ENCODE data around the gene KCNJ6.

KCNJ6 gene

GRCh38 chr21:37849506-37850102 lies 66.7 kb downstream of the KCNJ6 start:
- Histone ChIP-seq H3K27me3 (ENCODE audit: control insufficient read depth, insufficient read depth, low read length, poor library complexity, severe bottlenecking) (no peaks in the 10 kb centered on the region), H3K36me3 (ENCODE audit: control insufficient read depth, insufficient read depth, low read length) (no peaks in the 10 kb centered on the region), H3K4me1 (ENCODE audit: control insufficient read depth, insufficient read depth, low read length) (no peaks in the 10 kb centered on the region), H3K27ac (ENCODE audit: insufficient read depth, low read depth, low read length, poor library complexity, severe bottlenecking) (no peak overlapping the region), H3K4me3 (ENCODE audit: insufficient read depth, low read depth, low read length) (no peak overlapping the region), H3K9me3 (ENCODE audit: control insufficient read depth, low read length) (no peaks in the 10 kb centered on the region)
- WGBS, 2 experiments, result 88 to 93% methylated on average over 4 of the region's 4 CpGs

DNA sequence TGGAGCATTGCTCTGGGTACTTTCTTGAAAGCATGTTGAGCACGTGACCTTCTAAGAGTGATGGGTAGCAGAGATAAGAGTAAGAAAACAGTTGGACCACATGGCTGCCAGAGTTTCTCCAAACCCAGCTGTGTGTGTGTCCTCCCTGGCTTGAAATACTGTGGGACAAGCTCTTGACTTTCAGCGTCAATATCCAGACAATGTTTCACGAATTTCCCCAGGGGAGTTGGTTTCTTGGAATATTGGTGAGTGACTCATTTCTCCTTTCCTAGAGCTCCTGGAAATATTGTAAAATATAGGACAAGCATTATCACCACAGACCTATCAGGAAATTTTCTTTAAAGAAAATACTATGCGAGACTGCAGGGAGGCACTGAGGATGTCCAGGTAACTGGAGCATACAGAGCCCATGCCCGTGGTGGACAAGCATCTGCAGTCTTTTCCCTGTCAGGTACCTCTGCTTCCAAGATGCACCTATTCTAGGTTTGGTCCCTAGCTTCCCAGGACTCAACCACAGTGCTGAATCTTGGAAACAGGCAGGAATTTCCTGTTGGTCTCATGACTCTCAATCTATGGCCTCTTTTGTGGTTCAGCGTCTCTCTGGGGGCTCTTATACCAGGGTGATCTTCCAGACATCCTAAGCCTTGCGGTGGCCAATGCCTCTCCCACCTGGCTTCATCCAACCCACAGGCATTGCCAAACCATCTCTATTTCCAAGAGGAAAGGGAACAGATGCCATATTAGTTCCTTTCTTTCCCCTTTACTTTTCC lies 67.4 kb downstream of the KCNJ6 start:
- Histone ChIP-seq H3K36me3 (ENCODE audit: control insufficient read depth, insufficient read depth, low read length) (no peaks in the 10 kb centered on the region), H3K4me3 (ENCODE audit: insufficient read depth, low read depth, low read length) (no peak overlapping the region), H3K9me3 (ENCODE audit: control insufficient read depth, low read length) (no peaks in the 10 kb centered on the region), H3K4me1 (ENCODE audit: control insufficient read depth, insufficient read depth, low read length) (no peaks in the 10 kb centered on the region), H3K27ac (ENCODE audit: insufficient read depth, low read depth, low read length, poor library complexity, severe bottlenecking) (no peak overlapping the region), H3K27me3 (ENCODE audit: control insufficient read depth, insufficient read depth, low read length, poor library complexity, severe bottlenecking) (no peaks in the 10 kb centered on the region)
- 92 to 93% methylated on average over 7 of the region's 7 CpGs for WGBS, 2 experiments

DNA sequence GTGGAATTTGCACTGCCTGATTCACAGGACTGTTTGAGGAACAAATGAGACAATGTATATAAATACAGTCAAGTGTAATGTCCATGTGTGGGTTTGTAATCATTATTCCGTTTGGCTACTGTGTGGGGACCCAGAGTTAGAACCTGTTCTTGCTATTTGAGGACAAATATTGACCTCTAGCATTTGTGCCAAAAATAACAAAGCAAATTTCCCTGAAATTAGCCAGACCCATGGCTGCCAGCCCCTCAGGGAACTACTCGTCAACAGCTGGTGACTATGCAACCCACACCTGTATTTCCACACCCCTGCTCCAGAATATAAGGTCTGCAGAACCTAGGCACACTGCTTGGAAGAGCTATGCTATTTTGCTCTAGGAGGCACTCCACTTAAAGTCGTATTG lies 70.7 kb downstream of the KCNJ6 start:
- 91 to 100% methylated on average over 3 of the region's 3 CpGs for WGBS, 2 experiments
- H3K27me3 ChIP-seq (ENCODE audit: control insufficient read depth, insufficient read depth, low read length, poor library complexity, severe bottlenecking), result no peaks in the 10 kb centered on the region
- no peaks in the 10 kb centered on the region for H3K36me3 ChIP-seq (ENCODE audit: control insufficient read depth, insufficient read depth, low read length)
- H3K4me1 ChIP-seq (ENCODE audit: control insufficient read depth, insufficient read depth, low read length), result no peaks in the 10 kb centered on the region
- H3K4me3 ChIP-seq (ENCODE audit: insufficient read depth, low read depth, low read length), result no peak overlapping the region
- H3K9me3 ChIP-seq (ENCODE audit: control insufficient read depth, low read length), result no peaks in the 10 kb centered on the region
- no peak overlapping the region for H3K27ac ChIP-seq (ENCODE audit: insufficient read depth, low read depth, low read length, poor library complexity, severe bottlenecking)

GRCh38 chr21:37843191-37843590 lies 73.1 kb downstream of the KCNJ6 start:
- Histone ChIP-seq H3K27ac (ENCODE audit: insufficient read depth, low read depth, low read length, poor library complexity, severe bottlenecking) (no peak overlapping the region), H3K9me3 (ENCODE audit: control insufficient read depth, low read length) (no peaks in the 10 kb centered on the region), H3K4me3 (ENCODE audit: insufficient read depth, low read depth, low read length) (no peak overlapping the region), H3K4me1 (ENCODE audit: control insufficient read depth, insufficient read depth, low read length) (no peaks in the 10 kb centered on the region), H3K27me3 (ENCODE audit: control insufficient read depth, insufficient read depth, low read length, poor library complexity, severe bottlenecking) (no peaks in the 10 kb centered on the region), H3K36me3 (ENCODE audit: control insufficient read depth, insufficient read depth, low read length) (no peaks in the 10 kb centered on the region)
- WGBS, 2 experiments, result 86 to 100% methylated on average over 1 of the region's 1 CpG

DNA sequence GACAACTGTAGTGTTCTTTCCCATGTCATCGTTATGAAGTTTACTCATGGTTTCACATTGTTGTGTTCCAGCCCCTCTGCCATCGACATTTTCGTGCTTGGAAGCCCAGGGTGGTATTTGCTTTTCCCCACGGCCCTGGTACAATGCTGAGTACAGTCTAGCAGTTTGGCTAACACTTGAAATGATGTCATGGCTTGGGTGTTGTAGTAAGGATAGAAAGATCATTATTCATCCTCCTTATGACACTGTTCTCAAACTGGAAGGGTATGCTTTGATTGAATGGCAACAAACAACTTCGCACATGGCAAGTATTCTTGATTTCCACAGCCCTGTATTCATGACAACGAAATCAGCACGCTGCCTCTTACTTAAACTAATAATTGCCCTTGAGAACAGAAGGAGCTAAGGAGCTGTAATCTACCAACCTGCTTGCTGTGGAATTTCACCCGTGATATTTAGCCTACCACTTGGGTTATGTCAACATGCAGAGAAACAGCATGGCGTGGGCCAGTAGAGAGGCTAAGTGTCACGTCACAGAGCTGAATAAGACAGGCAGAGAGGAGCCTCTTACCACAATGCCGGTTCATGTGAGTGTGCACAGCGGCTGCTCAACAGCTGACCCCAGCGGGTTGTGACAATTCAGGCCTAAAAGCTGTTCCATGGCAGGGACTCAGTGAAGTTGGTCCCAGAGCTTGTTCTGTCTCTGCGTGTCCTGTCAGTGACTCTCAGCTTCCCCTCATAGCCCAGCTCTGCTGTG lies 73.9 kb downstream of the KCNJ6 start:
- H3K36me3 ChIP-seq (ENCODE audit: control insufficient read depth, insufficient read depth, low read length), result no peaks in the 10 kb centered on the region
- H3K27me3 ChIP-seq (ENCODE audit: control insufficient read depth, insufficient read depth, low read length, poor library complexity, severe bottlenecking), result no peaks in the 10 kb centered on the region
- no peak overlapping the region for H3K27ac ChIP-seq (ENCODE audit: insufficient read depth, low read depth, low read length, poor library complexity, severe bottlenecking)
- H3K4me1 ChIP-seq (ENCODE audit: control insufficient read depth, insufficient read depth, low read length), result no peaks in the 10 kb centered on the region
- H3K9me3 ChIP-seq (ENCODE audit: control insufficient read depth, low read length), result no peaks in the 10 kb centered on the region
- WGBS, 2 experiments, result 90 to 93% methylated on average over 14 of the region's 14 CpGs
- H3K4me3 ChIP-seq (ENCODE audit: insufficient read depth, low read depth, low read length), result no peak overlapping the region

DNA sequence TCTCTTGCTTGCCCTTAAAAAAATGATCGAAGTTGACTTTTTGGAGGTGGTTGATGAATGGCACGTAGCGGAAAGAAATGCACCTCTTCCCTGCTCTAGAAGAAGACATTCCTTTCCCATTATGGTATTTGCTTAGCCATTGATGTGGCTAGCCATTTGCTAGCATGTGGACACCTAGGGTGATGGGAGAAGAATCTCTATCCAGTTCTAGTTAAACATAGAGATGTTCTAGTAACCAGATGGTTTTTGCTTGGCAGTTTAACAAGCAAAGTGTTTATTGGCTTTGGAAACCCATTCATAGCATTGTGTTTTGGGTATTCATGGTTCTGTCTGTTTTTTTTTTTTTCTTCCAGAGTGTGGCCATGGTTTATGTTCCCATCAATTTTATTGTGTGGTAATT lies 78.9 kb downstream of the KCNJ6 start:
- Histone ChIP-seq H3K36me3 (ENCODE audit: control insufficient read depth, insufficient read depth, low read length) (no peaks in the 10 kb centered on the region), H3K27me3 (ENCODE audit: control insufficient read depth, insufficient read depth, low read length, poor library complexity, severe bottlenecking) (no peaks in the 10 kb centered on the region), H3K9me3 (ENCODE audit: control insufficient read depth, low read length) (no peaks in the 10 kb centered on the region), H3K27ac (ENCODE audit: insufficient read depth, low read depth, low read length, poor library complexity, severe bottlenecking) (no peak overlapping the region), H3K4me3 (ENCODE audit: insufficient read depth, low read depth, low read length) (no peak overlapping the region), H3K4me1 (ENCODE audit: control insufficient read depth, insufficient read depth, low read length) (no peaks in the 10 kb centered on the region)
- WGBS, 2 experiments, result 70 to 93% methylated on average over 2 to 3 of the region's 3 CpGs

DNA sequence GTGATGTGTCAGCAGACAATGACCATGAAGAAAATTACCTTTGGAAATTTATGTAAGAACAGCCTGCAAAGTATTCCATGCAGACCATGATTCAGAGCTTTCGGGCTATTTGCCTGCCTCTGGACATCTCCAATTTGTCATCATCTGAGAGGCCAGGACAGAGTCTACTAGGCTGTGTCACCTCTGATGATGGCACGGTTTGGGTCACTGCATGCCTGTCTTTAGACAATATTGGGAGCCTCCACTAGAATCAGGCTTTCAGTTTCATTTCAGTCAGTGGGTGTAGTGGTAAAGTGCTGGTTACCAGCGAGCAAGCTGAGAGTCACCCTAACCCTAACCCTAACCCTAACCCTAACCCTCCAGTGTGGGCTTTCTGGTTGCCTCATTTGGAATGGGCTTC lies 80.8 kb downstream of the KCNJ6 start:
- WGBS, 2 experiments, result 95 to 99% methylated on average over 2 to 3 of the region's 3 CpGs
- H3K36me3 ChIP-seq (ENCODE audit: control insufficient read depth, insufficient read depth, low read length), result no peaks in the 10 kb centered on the region
- H3K27me3 ChIP-seq (ENCODE audit: control insufficient read depth, insufficient read depth, low read length, poor library complexity, severe bottlenecking), result no peaks in the 10 kb centered on the region
- H3K4me3 ChIP-seq (ENCODE audit: insufficient read depth, low read depth, low read length), result no peak overlapping the region
- no peak overlapping the region for H3K27ac ChIP-seq (ENCODE audit: insufficient read depth, low read depth, low read length, poor library complexity, severe bottlenecking)
- no peaks in the 10 kb centered on the region for H3K4me1 ChIP-seq (ENCODE audit: control insufficient read depth, insufficient read depth, low read length)
- H3K9me3 ChIP-seq (ENCODE audit: control insufficient read depth, low read length), result no peaks in the 10 kb centered on the region

DNA sequence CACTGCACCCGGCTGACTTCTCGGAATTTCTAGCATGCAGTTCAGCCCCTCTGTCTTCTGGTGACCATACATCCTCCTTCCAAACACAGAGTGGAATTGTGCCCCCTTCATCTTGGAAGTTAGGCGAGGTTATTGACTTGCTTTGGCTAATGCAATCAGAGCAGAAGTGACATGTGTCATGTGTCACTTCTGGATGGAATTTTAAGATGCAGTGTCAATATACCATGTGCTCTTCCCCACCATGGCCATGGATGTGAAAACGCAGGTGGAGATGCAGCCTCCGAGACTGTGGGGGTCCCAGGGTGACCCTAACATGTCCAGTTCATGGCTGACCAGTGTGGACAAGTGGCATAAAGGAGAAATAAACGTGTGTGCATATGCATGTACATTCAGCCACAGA lies 83.0 kb downstream of the KCNJ6 start:
- no peak overlapping the region for H3K4me3 ChIP-seq (ENCODE audit: insufficient read depth, low read depth, low read length)
- H3K4me1 ChIP-seq (ENCODE audit: control insufficient read depth, insufficient read depth, low read length), result no peaks in the 10 kb centered on the region
- no peaks in the 10 kb centered on the region for H3K36me3 ChIP-seq (ENCODE audit: control insufficient read depth, insufficient read depth, low read length)
- H3K27me3 ChIP-seq (ENCODE audit: control insufficient read depth, insufficient read depth, low read length, poor library complexity, severe bottlenecking), result no peaks in the 10 kb centered on the region
- no peaks in the 10 kb centered on the region for H3K9me3 ChIP-seq (ENCODE audit: control insufficient read depth, low read length)
- no peak overlapping the region for H3K27ac ChIP-seq (ENCODE audit: insufficient read depth, low read depth, low read length, poor library complexity, severe bottlenecking)
- 89 to 91% methylated on average over 6 of the region's 6 CpGs for WGBS, 2 experiments

DNA sequence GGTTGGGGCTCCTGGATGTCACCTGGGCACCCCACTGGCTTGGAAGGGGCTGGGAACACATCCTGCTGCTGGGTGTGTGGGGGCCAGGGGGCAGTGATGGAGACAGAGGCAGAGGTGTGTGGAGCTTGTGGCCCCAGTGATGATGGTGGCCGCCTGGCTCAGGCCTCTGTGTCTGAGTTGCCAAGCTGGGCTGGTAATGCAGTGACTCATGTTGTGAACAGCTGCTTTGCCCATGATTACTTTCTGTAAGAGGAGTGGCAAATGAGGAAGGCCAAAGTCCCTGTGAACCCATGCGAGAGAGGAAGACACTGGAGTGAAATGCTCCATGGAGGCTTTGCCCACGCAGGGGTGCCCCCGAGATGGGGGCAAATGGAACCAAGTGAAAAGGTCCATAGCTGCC lies 86.8 kb downstream of the KCNJ6 start:
- Histone ChIP-seq H3K9me3 (ENCODE audit: control insufficient read depth, low read length) (no peaks in the 10 kb centered on the region), H3K27me3 (ENCODE audit: control insufficient read depth, insufficient read depth, low read length, poor library complexity, severe bottlenecking) (no peaks in the 10 kb centered on the region), H3K4me1 (ENCODE audit: control insufficient read depth, insufficient read depth, low read length) (no peaks in the 10 kb centered on the region), H3K36me3 (ENCODE audit: control insufficient read depth, insufficient read depth, low read length) (no peaks in the 10 kb centered on the region), H3K27ac (ENCODE audit: insufficient read depth, low read depth, low read length, poor library complexity, severe bottlenecking) (no peak overlapping the region), H3K4me3 (ENCODE audit: insufficient read depth, low read depth, low read length) (no peak overlapping the region)
- 90 to 94% methylated on average over 4 of the region's 4 CpGs for WGBS, 2 experiments

GRCh38 chr21:37828991-37829390 lies 87.3 kb downstream of the KCNJ6 start:
- 82 to 92% methylated on average over 6 of the region's 6 CpGs for WGBS, 2 experiments
- H3K4me1 ChIP-seq (ENCODE audit: control insufficient read depth, insufficient read depth, low read length), result no peaks in the 10 kb centered on the region
- no peak overlapping the region for H3K27ac ChIP-seq (ENCODE audit: insufficient read depth, low read depth, low read length, poor library complexity, severe bottlenecking)
- H3K36me3 ChIP-seq (ENCODE audit: control insufficient read depth, insufficient read depth, low read length), result no peaks in the 10 kb centered on the region
- no peaks in the 10 kb centered on the region for H3K27me3 ChIP-seq (ENCODE audit: control insufficient read depth, insufficient read depth, low read length, poor library complexity, severe bottlenecking)
- no peaks in the 10 kb centered on the region for H3K9me3 ChIP-seq (ENCODE audit: control insufficient read depth, low read length)
- no peak overlapping the region for H3K4me3 ChIP-seq (ENCODE audit: insufficient read depth, low read depth, low read length)

Measured in ectodermal cell (in vitro differentiated cells).